ENCODE measurements around the gene ZNF76. TPM values are rescaled to one million over a fixed set of nuclear protein-coding genes. Genes with fewer than 3 reads are reported as not detected.
A peak's percentile ranks its signal among the peaks of the same experiment; 100 is the strongest.

The ZNF76 gene
- total and polyA plus RNA-seq, 5 experiments from 2014 or later = 22.1 to 96.8 (median 35.9) TPM

DNA sequence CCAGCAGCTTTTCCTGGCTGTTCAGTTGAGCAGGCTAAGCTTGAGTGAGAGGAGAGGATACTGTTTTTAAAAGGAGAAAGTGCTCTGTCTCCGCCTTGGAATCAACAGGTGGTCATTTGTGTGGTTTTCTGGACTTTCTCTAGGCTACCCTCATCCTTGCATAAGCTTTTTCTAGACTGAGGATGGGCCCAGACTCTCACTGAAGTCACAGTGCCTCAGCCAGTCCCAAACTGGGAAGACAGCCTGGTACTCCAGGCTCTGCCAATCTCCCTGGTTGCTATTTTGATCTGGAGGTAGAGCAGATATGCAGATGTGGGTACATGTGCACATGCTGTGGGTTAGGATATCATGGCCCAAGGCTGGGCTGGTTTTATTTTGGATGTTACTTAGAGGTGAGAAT is 38.8 kb upstream of the ZNF76 start:
- POLR2A ChIA-PET = no interaction called here
- ATAC-seq (no peak), DNase-seq (no peak)
- no peaks in the 10 kb centered on the region for H3K9me3 Mint-ChIP-seq
- peaks cover 0 to 3% (median 0%) of the 10 kb centered on the region in 4 donors for H3K4me1 Mint-ChIP-seq
- no peak overlapping the region for H3K27ac Mint-ChIP-seq
- no peaks in the 10 kb centered on the region for H3K36me3 Mint-ChIP-seq
- H3K27me3 Mint-ChIP-seq = peaks cover 20 to 46% (median 22%) of the 10 kb centered on the region in 5 donors
- no peak overlapping the region for H3K4me3 Mint-ChIP-seq

GRCh38 chr6:35223396-35223795 is 36.1 kb upstream of the ZNF76 start:
- POLR2A ChIA-PET = no interaction called here
- H3K9me3 Mint-ChIP-seq = no peaks in the 10 kb centered on the region
- no peak for ATAC-seq
- no peak overlapping the region for H3K4me3 Mint-ChIP-seq
- peak overlapping the region in 1 of 10 donors; percentile 53 for H3K27ac Mint-ChIP-seq
- H3K4me1 Mint-ChIP-seq = no peaks in the 10 kb centered on the region
- H3K36me3 Mint-ChIP-seq = no peaks in the 10 kb centered on the region
- DNase-seq = no peak
- peaks cover 0 to 19% (median 5%) of the 10 kb centered on the region in 5 donors for H3K27me3 Mint-ChIP-seq

DNA sequence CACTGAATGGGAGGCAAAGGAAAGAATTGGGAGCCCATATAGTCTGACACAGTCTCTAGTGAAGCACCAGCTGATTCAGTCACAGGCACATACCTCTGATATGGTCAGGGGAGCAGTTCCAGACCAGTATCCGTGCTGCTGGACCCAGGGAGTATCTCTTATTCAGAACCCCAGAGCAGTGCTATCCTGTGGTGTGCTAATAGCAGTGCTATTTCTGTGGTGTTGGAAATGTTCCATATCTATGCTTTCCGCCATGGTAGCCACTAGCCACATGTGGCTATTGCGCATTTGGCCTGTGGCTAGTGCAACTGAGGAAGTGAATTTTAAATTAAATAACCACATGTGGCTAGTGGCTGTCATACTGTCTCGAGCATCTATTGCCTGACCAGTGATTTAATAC is 34.8 kb upstream of the ZNF76 start:
- Mint-ChIP-seq H3K9me3 (no peaks in the 10 kb centered on the region), H3K4me1 (no peaks in the 10 kb centered on the region), H3K27me3 (peaks cover 0 to 9% (median 3%) of the 10 kb centered on the region in 5 donors), H3K27ac (no peak overlapping the region), H3K4me3 (no peak overlapping the region), H3K36me3 (no peaks in the 10 kb centered on the region)
- POLR2A ChIA-PET = no interaction called here
- ATAC-seq (no peak), DNase-seq (no peak)

GRCh38 chr6:35228481-35228880 is 31.1 kb upstream of the ZNF76 start:
- Mint-ChIP-seq H3K9me3 (no peaks in the 10 kb centered on the region), H3K27ac (peak overlapping the region in 1 of 10 donors; percentile 22), H3K36me3 (no peaks in the 10 kb centered on the region), H3K27me3 (no peaks in the 10 kb centered on the region), H3K4me1 (peaks cover 0 to 3% (median 0%) of the 10 kb centered on the region in 4 donors), H3K4me3 (no peak overlapping the region)
- ATAC-seq (no peak), DNase-seq (no peak)
- POLR2A ChIA-PET = no interaction called here

DNA sequence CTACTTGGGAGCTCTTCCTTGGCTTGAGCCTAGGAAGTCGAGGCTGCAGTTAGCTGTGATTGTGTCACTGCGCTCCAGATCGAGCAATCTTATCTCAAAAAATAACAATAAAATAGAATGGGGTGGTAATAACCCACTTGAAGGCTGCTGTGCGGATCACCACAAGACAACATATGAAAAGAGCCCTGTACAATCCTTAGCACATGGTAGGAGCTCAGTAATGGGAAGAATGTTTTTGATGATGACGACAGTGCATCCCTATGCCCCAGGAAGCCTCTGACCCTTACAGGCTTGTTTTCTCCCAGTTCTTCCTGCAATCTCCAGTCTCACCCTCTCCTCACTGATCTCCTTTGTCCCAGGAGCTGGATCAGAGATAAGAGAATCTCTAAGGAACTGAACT is 30.2 kb upstream of the ZNF76 start:
- Mint-ChIP-seq H3K9me3 (no peaks in the 10 kb centered on the region), H3K4me3 (no peak overlapping the region), H3K27ac (no peak overlapping the region), H3K4me1 (peaks cover 0 to 3% (median 0%) of the 10 kb centered on the region in 4 donors), H3K36me3 (peaks cover 0 to 2% (median under 1%) of the 10 kb centered on the region in 3 donors), H3K27me3 (no peaks in the 10 kb centered on the region)
- ATAC-seq = no peak
- DNase-seq = no peak
- POLR2A ChIA-PET = no interaction called here

DNA sequence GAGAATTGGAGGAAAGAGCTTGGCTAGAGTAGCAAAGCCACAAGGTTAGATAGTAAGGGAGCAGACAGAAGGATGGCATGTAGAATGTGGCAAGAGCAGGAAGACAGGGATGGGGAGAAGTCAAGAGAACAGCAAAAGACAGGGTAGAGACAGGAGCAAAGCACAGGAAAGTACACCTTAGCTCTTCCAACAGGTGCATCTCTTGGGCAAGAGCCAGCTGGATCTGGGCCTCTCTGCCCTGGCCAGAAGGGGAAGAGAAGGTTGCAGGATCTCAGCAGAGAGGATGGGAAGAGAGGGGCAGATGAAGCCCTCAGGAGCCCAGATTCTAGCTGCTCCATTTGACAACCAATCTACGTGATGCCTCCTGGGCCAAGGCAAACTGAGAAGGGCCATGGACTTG is 29.0 kb upstream of the ZNF76 start:
- POLR2A ChIA-PET = no interaction called here
- Mint-ChIP-seq H3K27me3 (no peaks in the 10 kb centered on the region), H3K4me1 (peaks cover 0 to 3% (median 0%) of the 10 kb centered on the region in 4 donors), H3K9me3 (peaks cover 0 to 4% (median 0%) of the 10 kb centered on the region in 9 donors), H3K36me3 (peaks cover 0 to 7% (median 7%) of the 10 kb centered on the region in 3 donors), H3K4me3 (no peak overlapping the region), H3K27ac (no peak overlapping the region)
- DNase-seq = no peak
- no peak for ATAC-seq

GRCh38 chr6:35230950-35231349 is 28.6 kb upstream of the ZNF76 start:
- ATAC-seq = no peak
- POLR2A ChIA-PET = no interaction called here
- DNase-seq = no peak
- Mint-ChIP-seq H3K27ac (no peak overlapping the region), H3K9me3 (peaks cover 0 to 4% (median 0%) of the 10 kb centered on the region in 9 donors), H3K4me1 (peaks cover 0 to 3% (median 0%) of the 10 kb centered on the region in 4 donors), H3K4me3 (no peak overlapping the region), H3K27me3 (no peaks in the 10 kb centered on the region), H3K36me3 (peaks cover 0 to 7% (median 7%) of the 10 kb centered on the region in 3 donors)

GRCh38 chr6:35231563-35231962 is 28.0 kb upstream of the ZNF76 start:
- DNase-seq = no peak
- H3K36me3 Mint-ChIP-seq = peaks cover 0 to 7% (median 7%) of the 10 kb centered on the region in 3 donors
- peaks cover 0 to 3% (median 0%) of the 10 kb centered on the region in 4 donors for H3K4me1 Mint-ChIP-seq
- ATAC-seq = no peak
- no peak overlapping the region for H3K4me3 Mint-ChIP-seq
- POLR2A ChIA-PET = no interaction called here
- no peaks in the 10 kb centered on the region for H3K27me3 Mint-ChIP-seq
- H3K27ac Mint-ChIP-seq = no peak overlapping the region
- peaks cover 0 to 4% (median 0%) of the 10 kb centered on the region in 9 donors for H3K9me3 Mint-ChIP-seq

DNA sequence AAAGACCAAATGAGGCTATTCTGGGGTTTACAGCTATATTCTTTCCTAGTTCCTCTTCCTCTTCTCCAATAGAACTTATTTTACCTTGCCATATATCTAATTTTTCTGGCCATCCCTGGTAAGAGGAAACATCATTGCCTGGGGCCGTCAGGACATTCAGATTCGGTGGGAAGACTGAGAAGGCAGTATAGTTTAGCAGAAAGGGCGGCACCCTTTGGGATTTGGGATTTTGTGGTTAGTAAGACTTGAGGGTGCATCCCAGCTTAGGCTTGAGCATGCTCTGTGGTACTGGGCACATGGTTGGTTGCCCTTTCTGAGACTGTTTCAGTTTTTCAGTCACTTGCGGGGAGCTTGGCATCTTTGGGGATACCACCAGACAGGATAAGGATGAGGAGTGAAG is 24.6 kb upstream of the ZNF76 start:
- POLR2A ChIA-PET = no interaction called here
- ATAC-seq = no peak
- H3K36me3 Mint-ChIP-seq = peaks cover 0 to 9% (median 8%) of the 10 kb centered on the region in 3 donors
- H3K4me3 Mint-ChIP-seq = no peak overlapping the region
- DNase-seq = no peak
- peaks cover 0 to 5% (median 0%) of the 10 kb centered on the region in 4 donors for H3K4me1 Mint-ChIP-seq
- H3K27me3 Mint-ChIP-seq = no peaks in the 10 kb centered on the region
- peaks cover 0 to 4% (median 0%) of the 10 kb centered on the region in 9 donors for H3K9me3 Mint-ChIP-seq
- H3K27ac Mint-ChIP-seq = no peak overlapping the region

- H3K27me3 Mint-ChIP-seq = no peaks in the 10 kb centered on the region
Measured at GRCh38 chr6:35236223-35236622, 23.3 kb upstream of the ZNF76 start.

GRCh38 chr6:35237476-35237875 is 22.1 kb upstream of the ZNF76 start:
- Mint-ChIP-seq H3K4me1 (peaks cover 2 to 6% (median 3%) of the 10 kb centered on the region in 4 donors), H3K27ac (peak overlapping the region in 1 of 10 donors; percentile 29), H3K36me3 (peaks cover 0 to 9% (median 8%) of the 10 kb centered on the region in 3 donors), H3K27me3 (no peaks in the 10 kb centered on the region), H3K9me3 (peaks cover 0 to 4% (median 0%) of the 10 kb centered on the region in 9 donors), H3K4me3 (no peak overlapping the region)
- POLR2A ChIA-PET = no interaction called here
- ATAC-seq (no peak), DNase-seq (no peak)

More at GRCh38 chr6:35236223-35236622, 23.3 kb upstream of the ZNF76 start:
- Mint-ChIP-seq H3K4me3 (no peak overlapping the region), H3K4me1 (peaks cover 2 to 5% (median 3%) of the 10 kb centered on the region in 4 donors), H3K27ac (no peak overlapping the region), H3K36me3 (peaks cover 0 to 9% (median 8%) of the 10 kb centered on the region in 3 donors), H3K9me3 (peaks cover 0 to 4% (median 0%) of the 10 kb centered on the region in 9 donors)
- POLR2A ChIA-PET = no interaction called here
- no peak for ATAC-seq
- no peak for DNase-seq

DNA sequence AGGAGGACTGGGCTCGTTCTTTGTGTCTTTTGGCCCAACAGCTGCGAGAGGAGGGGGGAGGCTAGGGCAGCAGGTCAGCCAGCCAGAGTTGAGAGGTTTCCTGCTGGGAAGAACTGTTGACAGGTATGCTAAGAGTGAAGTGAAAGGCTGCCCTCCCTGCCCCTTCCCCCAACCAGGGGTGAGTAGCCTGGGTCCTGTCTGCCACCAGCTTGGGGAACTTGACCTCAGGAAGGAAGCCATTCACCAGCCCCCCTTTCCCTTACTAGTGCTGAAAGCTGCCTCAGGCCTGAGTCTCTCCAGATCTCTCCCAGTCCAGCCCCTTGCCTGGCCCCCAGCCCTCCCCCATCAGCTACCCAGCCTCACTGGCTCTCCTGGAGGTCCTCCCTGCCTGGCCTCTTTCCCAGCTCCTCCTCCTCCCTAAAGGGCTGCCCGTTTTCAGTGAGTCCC is 20.7 kb upstream of the ZNF76 start:
- POLR2A ChIA-PET = no interaction called here
- peaks cover 0 to 4% (median 0%) of the 10 kb centered on the region in 9 donors for H3K9me3 Mint-ChIP-seq
- DNase-seq = no peak

GRCh38 chr6:35239581-35239980 is 20.0 kb upstream of the ZNF76 start:
- Mint-ChIP-seq H3K36me3 (peaks cover 0 to 8% (median 5%) of the 10 kb centered on the region in 3 donors), H3K9me3 (peaks cover 0 to 4% (median 0%) of the 10 kb centered on the region in 9 donors), H3K4me1 (peaks cover 2 to 6% (median 4%) of the 10 kb centered on the region in 4 donors), H3K4me3 (no peak overlapping the region), H3K27me3 (no peaks in the 10 kb centered on the region), H3K27ac (no peak overlapping the region)
- ATAC-seq (no peak), DNase-seq (no peak)
- POLR2A ChIA-PET = no interaction called here

More for the DNA sequence above, 20.7 kb upstream of the ZNF76 start:
- peaks cover 0 to 9% (median 8%) of the 10 kb centered on the region in 3 donors for H3K36me3 Mint-ChIP-seq
- no peaks in the 10 kb centered on the region for H3K27me3 Mint-ChIP-seq
- peaks cover 2 to 6% (median 3%) of the 10 kb centered on the region in 4 donors for H3K4me1 Mint-ChIP-seq
- no peak overlapping the region for H3K4me3 Mint-ChIP-seq
- H3K27ac Mint-ChIP-seq = no peak overlapping the region
- ATAC-seq = no peak
